ENCODE data around the gene KCNQ1. TPM values are rescaled to one million over a fixed set of nuclear protein-coding genes. Genes with fewer than 3 reads are reported as not detected.

KCNQ1 gene
- polyA plus RNA-seq, 1 of the 3 experiments (the other 2 are of a cell fraction) = 0.05 TPM

DNA sequence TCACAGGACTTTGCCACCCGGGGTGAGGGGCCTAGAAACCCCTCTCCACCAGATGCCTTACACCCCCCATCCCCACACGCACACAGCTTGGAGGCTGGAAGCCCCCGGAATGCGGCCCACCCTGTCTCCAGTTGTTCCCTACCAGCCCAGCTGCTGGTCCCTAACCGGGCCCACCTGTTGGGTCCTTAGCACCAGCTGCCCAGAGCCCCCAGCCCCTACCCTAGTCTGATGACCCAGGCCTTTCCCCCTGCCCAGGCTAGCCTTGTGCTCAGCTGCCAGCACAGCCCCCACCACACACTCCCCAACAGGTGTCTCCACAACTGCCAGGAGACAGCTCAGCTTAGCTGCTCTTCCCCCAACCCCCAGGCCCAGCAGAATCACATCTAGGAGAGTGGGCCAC is 373.7 kb downstream of the KCNQ1 start:
- no peaks in the 10 kb centered on the region for H4K20me1 ChIP-seq (ENCODE audit: insufficient read depth)
- no peaks in the 10 kb centered on the region for H3F3A ChIP-seq (replicated peaks; ENCODE audit: insufficient read depth)
- ChIA-PET POLR2A (no interaction called here), CTCF (interaction anchor here (1.1 kb wide), 2 partner anchors 121 to 286 kb away, joined by 3 read pairs; no protein-coding TSS in a partner anchor)
- TF ChIP-seq, protein P1, sequence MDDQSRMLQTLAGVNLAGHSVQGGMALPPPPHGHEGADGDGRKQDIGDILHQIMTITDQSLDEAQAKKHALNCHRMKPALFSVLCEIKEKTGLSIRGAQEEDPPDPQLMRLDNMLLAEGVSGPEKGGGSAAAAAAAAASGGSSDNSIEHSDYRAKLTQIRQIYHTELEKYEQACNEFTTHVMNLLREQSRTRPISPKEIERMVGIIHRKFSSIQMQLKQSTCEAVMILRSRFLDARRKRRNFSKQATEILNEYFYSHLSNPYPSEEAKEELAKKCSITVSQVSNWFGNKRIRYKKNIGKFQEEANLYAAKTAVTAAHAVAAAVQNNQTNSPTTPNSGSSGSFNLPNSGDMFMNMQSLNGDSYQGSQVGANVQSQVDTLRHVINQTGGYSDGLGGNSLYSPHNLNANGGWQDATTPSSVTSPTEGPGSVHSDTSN (IDR thresholded peaks at IDR 0.05) = no peak
- no peak for TF ChIP-seq GATA2 (CRISPR knock-in tag; IDR thresholded peaks at IDR 0.05)
- TF ChIP-seq EP300 (IDR thresholded peaks at IDR 0.05; ENCODE audit: borderline replicate concordance in 1 of 2, low read depth in 1 of 2, low read length in 1 of 2) = no peak
- no peak for TF ChIP-seq EZH2phosphoT487 (IDR thresholded peaks at IDR 0.05; ENCODE audit: borderline replicate concordance, low read depth)
- no peak for TF ChIP-seq GABPA (IDR thresholded peaks at IDR 0.05; ENCODE audit: low read depth)
- TF ChIP-seq CTCF (IDR thresholded peaks at IDR 0.05) = no peak
- no peak for TF ChIP-seq YY1 (IDR thresholded peaks at IDR 0.05; ENCODE audit: low read depth)
- TF ChIP-seq MAX (IDR thresholded peaks at IDR 0.05; ENCODE audit: low read depth) = no peak
- TF ChIP-seq USF1 (IDR thresholded peaks at IDR 0.05; ENCODE audit: borderline replicate concordance, low read depth) = no peak
- no peak for TF ChIP-seq FOXM1 (IDR thresholded peaks at IDR 0.05; ENCODE audit: low read depth)
- no peak for TF ChIP-seq TCF12 (IDR thresholded peaks at IDR 0.05)
- TF ChIP-seq NRF1 (IDR thresholded peaks at IDR 0.05; ENCODE audit: low read depth, low read length) = no peak
- TF ChIP-seq JUND (IDR thresholded peaks at IDR 0.05) = no peak
- TF ChIP-seq, protein P2, sequence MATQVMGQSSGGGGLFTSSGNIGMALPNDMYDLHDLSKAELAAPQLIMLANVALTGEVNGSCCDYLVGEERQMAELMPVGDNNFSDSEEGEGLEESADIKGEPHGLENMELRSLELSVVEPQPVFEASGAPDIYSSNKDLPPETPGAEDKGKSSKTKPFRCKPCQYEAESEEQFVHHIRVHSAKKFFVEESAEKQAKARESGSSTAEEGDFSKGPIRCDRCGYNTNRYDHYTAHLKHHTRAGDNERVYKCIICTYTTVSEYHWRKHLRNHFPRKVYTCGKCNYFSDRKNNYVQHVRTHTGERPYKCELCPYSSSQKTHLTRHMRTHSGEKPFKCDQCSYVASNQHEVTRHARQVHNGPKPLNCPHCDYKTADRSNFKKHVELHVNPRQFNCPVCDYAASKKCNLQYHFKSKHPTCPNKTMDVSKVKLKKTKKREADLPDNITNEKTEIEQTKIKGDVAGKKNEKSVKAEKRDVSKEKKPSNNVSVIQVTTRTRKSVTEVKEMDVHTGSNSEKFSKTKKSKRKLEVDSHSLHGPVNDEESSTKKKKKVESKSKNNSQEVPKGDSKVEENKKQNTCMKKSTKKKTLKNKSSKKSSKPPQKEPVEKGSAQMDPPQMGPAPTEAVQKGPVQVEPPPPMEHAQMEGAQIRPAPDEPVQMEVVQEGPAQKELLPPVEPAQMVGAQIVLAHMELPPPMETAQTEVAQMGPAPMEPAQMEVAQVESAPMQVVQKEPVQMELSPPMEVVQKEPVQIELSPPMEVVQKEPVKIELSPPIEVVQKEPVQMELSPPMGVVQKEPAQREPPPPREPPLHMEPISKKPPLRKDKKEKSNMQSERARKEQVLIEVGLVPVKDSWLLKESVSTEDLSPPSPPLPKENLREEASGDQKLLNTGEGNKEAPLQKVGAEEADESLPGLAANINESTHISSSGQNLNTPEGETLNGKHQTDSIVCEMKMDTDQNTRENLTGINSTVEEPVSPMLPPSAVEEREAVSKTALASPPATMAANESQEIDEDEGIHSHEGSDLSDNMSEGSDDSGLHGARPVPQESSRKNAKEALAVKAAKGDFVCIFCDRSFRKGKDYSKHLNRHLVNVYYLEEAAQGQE (IDR thresholded peaks at IDR 0.05; ENCODE audit: low read depth, low read length) = no peak
- TF ChIP-seq RCOR1 (IDR thresholded peaks at IDR 0.05; ENCODE audit: low read length) = no peak
- no peak for TF ChIP-seq FOSL2 (IDR thresholded peaks at IDR 0.05; ENCODE audit: borderline replicate concordance, low read depth)
- no peak for TF ChIP-seq MEF2A (IDR thresholded peaks at IDR 0.05; ENCODE audit: borderline replicate concordance, low read depth)
- TF ChIP-seq ELF1 (IDR thresholded peaks at IDR 0.05) = no peak
- TF ChIP-seq NFIC (IDR thresholded peaks at IDR 0.05; ENCODE audit: borderline replicate concordance) = no peak
- no peak overlapping the region for H2AFZ ChIP-seq (ENCODE audit: low read depth)
- no peaks in the 10 kb centered on the region for H3K36me3 ChIP-seq (replicated peaks in 1 of 2; ENCODE audit: control insufficient read depth in 1 of 2, insufficient read depth in 2 of 2, low read length in 1 of 2)
- no peak overlapping the region for H3K27ac ChIP-seq (ENCODE audit: low read depth in 2 of 2, low read length in 1 of 2)
- 10% methylated on average over 2 of the region's 5 CpGs for WGBS (ENCODE audit: low lambda C conversion rate)
- H3K79me2 ChIP-seq (ENCODE audit: insufficient read depth) = no peaks in the 10 kb centered on the region
- H3K4me2 ChIP-seq = no peak overlapping the region
- DNase-seq = no peak
- no peak overlapping the region for H3K4me3 ChIP-seq (ENCODE audit: low read depth in 2 of 2, low read length in 1 of 2)
- no peaks in the 10 kb centered on the region for H3K9me2 ChIP-seq
- no peaks in the 10 kb centered on the region for H3K9me3 ChIP-seq
- H3K9ac ChIP-seq = no peak overlapping the region
- no peaks in the 10 kb centered on the region for H3K4me1 ChIP-seq (ENCODE audit: control insufficient read depth in 1 of 2, insufficient read depth in 2 of 2, low read depth in 1 of 2, low read length in 1 of 2)
- H3K27me3 ChIP-seq (ENCODE audit: insufficient read depth) = no peaks in the 10 kb centered on the region

Measured in SK-N-SH (cell line).